Mucosa of rectum (tissue), 2 donors: ENCODE data around the gene PIGB.

Experiments
- H3K27ac ChIP-seq, 2 donors: one replicate each; pipeline ENCODE4 v1.7.0; 2013; ENCODE audit warnings: inconsistent platforms in 2 of 2, low read depth in 2 of 2, low read length in 2 of 2
- H3K27me3 ChIP-seq, 2 donors: one replicate each; pipeline ENCODE4 v1.7.0; 2013; ENCODE audit warnings: low read length in 2 of 2; ENCODE audit not compliant: control insufficient read depth in 2 of 2, insufficient read depth in 2 of 2
- H3K36me3 ChIP-seq, 2 donors: one replicate each; pipeline ENCODE4 v1.7.0; 2013; ENCODE audit warnings: low read length in 2 of 2; ENCODE audit not compliant: control insufficient read depth in 2 of 2, insufficient read depth in 2 of 2
- H3K4me1 ChIP-seq, 2 donors: one replicate each; pipeline ENCODE4 v1.7.0; 2013; ENCODE audit warnings: low read length in 2 of 2, mild to moderate bottlenecking in 1 of 2; ENCODE audit not compliant: control insufficient read depth in 2 of 2, insufficient read depth in 2 of 2
- H3K4me3 ChIP-seq, 2 donors: one replicate each; pipeline ENCODE4 v1.7.0; 2013; ENCODE audit warnings: low read length in 2 of 2
- H3K9ac ChIP-seq, 2 donors: one replicate each; pipeline ENCODE4 v1.7.0; 2013; ENCODE audit warnings: low read length in 2 of 2, low read depth in 1 of 2, mild to moderate bottlenecking in 1 of 2
- H3K9me3 ChIP-seq, 2 donors: one replicate each; pipeline ENCODE4 v1.7.0; 2013; ENCODE audit warnings: low read length in 2 of 2; ENCODE audit not compliant: control insufficient read depth in 2 of 2
- donor health status: healthy.
- donor health status: Normal muscosa, but diverticular disease.

The PIGB gene

DNA sequence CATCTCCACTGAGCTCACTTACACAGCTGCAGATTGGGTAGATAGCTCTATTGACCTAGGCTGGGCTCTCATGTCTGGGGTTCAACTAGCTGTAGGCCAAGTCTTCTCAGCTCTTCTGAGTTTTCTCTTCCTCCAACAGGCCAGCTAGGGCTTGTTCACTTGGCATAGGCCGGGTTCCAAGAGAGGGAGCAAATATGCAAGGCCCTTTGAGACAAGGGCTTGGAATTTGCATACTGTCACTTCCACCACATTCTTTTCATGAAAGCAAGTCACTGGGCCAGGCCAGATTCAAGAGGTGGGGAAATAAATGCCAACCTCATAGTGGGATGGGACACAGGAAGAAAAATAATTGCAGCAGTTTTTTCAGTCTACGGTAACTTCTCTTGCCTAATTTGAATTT is 25.2 kb downstream of the PIGB start:
- Histone ChIP-seq H3K36me3 (peaks cover 3 to 10% of the 10 kb centered on the region in 2 donors), H3K4me1 (no peaks in the 10 kb centered on the region), H3K9me3 (no peaks in the 10 kb centered on the region), H3K27me3 (no peaks in the 10 kb centered on the region), H3K27ac (no peak overlapping the region), H3K9ac (no peak overlapping the region), H3K4me3 (no peak overlapping the region)

DNA sequence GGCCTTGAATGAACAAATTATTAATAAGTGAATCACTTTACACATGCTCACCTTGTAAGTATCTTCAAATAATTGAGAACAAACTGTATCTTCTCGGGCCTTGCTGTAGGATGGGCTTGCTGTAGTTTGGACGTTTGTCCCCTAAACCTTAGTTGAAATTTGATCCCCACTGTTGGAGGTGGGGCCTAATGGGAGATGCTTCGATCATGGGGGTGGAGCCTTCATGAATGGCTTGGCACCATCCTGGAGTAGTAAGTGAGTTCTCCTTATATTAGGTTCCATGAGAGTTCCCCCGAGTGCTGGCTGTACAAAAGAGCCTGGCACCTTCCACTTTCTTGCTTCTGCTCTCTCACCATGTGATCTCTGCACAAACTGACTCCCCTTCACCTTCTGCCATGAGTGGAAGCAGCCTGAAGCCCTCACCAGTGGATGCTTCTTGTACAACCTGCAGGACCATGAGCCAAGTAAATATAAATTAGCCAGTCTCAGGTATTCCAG is 29.3 kb downstream of the PIGB start:
- H3K9ac ChIP-seq: no peak overlapping the region
- H3K36me3 ChIP-seq: peaks cover 2 to 5% of the 10 kb centered on the region in 2 donors

DNA sequence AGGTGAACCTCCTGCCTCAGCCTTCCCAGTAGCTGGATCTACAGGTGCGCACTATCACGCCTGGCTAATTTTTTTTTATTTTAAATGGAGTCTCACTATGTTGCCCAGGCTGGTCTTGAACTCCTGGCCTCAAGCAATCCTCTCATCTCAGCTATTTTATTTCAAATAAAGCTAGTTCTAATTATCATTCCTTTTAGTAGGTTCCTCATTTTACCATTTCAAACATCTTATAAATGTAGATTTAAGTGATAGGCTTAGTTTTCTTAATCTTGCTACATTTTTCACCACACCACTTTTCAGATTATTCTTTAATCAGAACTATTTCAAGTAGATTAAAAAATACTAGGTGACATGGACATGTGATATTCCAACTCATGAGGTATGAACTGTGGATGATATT is 30.3 kb downstream of the PIGB start:
- Histone ChIP-seq H3K27me3 (no peaks in the 10 kb centered on the region), H3K9ac (no peak overlapping the region), H3K4me1 (no peaks in the 10 kb centered on the region), H3K27ac (no peak overlapping the region), H3K4me3 (no peak overlapping the region), H3K9me3 (no peaks in the 10 kb centered on the region), H3K36me3 (peaks cover 0 to 5% of the 10 kb centered on the region in 2 donors)

More for the DNA sequence above, 29.3 kb downstream of the PIGB start:
- no peaks in the 10 kb centered on the region for H3K4me1 ChIP-seq
- no peaks in the 10 kb centered on the region for H3K9me3 ChIP-seq
- H3K27me3 ChIP-seq: no peaks in the 10 kb centered on the region
- H3K27ac ChIP-seq: no peak overlapping the region
- no peak overlapping the region for H3K4me3 ChIP-seq

DNA sequence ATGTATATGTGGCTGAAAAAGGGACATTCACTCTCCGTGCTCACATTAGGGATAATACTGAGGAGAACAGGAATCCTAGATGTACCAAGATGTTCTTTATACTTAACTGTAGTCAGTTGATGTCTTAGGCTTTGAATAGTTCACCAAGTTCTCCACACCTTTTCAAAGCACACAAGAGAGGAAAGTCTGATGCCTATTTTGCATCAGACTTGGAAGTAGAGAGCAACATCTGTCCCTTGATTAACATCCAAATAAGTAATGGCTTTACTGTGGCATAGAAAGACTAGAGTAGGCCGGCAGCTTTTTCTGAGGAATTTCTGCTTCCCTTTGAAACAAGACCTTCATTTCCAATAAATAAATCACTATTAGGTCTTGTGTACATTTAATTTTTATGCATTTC is 34.0 kb downstream of the PIGB start:
- Histone ChIP-seq H3K36me3 (peaks cover 7 to 9% of the 10 kb centered on the region in 2 donors), H3K27ac (no peak overlapping the region), H3K9me3 (no peaks in the 10 kb centered on the region), H3K27me3 (no peaks in the 10 kb centered on the region), H3K9ac (no peak overlapping the region), H3K4me1 (no peaks in the 10 kb centered on the region), H3K4me3 (no peak overlapping the region)

DNA sequence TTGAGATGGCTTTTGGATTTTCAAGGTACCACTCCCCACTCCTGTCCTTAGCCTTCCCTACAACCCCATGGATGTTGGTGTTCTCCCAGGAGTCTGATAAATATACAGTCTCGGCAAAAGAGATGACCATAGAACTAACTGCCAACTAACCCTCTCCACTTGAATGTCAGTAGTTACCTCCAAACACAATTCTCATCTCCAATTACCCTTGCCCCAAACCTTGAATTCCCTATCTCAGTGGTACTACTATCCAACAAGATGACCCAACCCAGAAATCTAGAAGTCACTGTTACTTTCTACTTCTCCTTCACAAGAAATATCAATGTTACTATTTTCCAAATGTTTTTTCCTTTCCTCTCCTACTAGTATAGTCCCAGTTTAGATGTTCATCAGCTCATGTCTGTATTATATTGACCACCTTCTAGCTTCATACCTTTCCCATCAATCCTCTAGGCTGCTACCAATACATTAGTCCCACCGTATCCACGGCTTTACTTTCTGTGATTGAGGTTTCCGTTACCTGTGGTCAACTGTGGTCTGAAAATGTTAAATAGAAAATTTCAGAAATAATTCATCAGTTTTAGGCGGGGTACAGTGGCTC is 38.1 kb downstream of the PIGB start:
- Histone ChIP-seq H3K36me3 (peaks cover 9 to 16% of the 10 kb centered on the region in 2 donors), H3K9ac (no peak overlapping the region), H3K27me3 (no peaks in the 10 kb centered on the region), H3K4me1 (no peaks in the 10 kb centered on the region), H3K27ac (no peak overlapping the region), H3K4me3 (no peak overlapping the region), H3K9me3 (no peaks in the 10 kb centered on the region)

DNA sequence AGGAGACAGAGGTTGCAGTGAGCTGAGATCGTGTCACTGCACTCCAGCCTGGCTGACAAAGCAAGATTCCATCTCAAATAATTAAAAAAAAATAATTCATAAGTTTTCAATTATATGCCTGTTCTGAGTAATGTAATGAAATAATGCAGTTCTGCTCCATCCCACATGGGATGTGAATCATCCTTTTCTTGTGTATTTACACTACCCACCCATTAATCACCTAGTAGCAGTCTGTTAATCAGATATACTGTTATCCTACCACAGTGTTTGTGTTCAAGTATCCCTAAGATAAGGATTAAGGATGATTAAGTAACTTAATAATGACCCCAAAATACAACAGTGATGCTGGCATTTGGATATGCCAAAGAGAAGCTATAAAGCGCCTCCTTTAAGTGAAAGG is 38.8 kb downstream of the PIGB start:
- H3K36me3 ChIP-seq: peaks cover 9 to 16% of the 10 kb centered on the region in 2 donors
- H3K4me1 ChIP-seq: no peaks in the 10 kb centered on the region
- H3K4me3 ChIP-seq: no peak overlapping the region
- no peaks in the 10 kb centered on the region for H3K27me3 ChIP-seq
- H3K9ac ChIP-seq: no peak overlapping the region
- no peak overlapping the region for H3K27ac ChIP-seq
- H3K9me3 ChIP-seq: no peaks in the 10 kb centered on the region

DNA sequence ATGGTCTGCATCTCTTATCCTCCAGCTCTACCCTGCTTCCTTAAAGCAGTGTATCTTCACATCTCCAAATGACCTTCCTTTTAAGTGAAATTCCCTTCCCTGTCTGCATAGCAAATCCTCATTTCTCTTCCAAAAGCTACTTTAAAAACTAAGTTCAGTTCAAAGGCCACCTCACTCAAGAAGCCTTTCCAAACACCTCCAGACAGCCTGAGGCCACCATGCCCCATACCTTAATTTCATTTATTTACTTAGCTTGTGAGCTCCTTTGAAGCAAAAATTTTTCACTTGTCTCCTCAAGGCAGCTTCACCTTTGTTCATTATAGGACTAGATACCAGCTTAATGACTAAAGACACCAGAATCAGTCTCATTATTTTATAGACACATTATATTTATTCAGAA is 39.4 kb downstream of the PIGB start:
- H3K4me3 ChIP-seq: no peak overlapping the region
- H3K4me1 ChIP-seq: no peaks in the 10 kb centered on the region
- peaks cover 9 to 16% of the 10 kb centered on the region in 2 donors for H3K36me3 ChIP-seq
- H3K9me3 ChIP-seq: no peaks in the 10 kb centered on the region
- no peaks in the 10 kb centered on the region for H3K27me3 ChIP-seq
- no peak overlapping the region for H3K27ac ChIP-seq
- H3K9ac ChIP-seq: no peak overlapping the region

DNA sequence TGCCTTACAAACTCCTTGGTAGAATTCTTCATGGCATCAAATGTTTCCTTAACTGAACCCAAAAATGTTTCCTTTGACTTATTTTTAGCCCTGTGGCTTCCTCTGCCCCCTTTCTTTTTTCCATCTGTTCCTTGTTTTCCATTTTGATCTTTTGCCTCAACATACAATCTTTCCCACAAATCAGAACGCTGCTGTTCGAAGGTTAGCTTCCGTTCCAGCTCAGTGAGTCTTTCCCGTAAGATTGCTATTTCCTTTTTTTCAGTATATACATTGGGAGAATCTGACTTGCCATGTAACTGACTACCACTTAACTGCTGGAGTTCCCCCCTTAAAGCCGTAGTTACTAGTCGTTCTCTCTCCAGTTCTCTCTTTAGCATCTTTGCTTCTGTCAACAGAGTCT is 41.2 kb downstream of the PIGB start:
- Histone ChIP-seq H3K9me3 (no peaks in the 10 kb centered on the region), H3K4me3 (no peak overlapping the region), H3K27me3 (no peaks in the 10 kb centered on the region), H3K9ac (no peak overlapping the region), H3K36me3 (peaks cover 12 to 16% of the 10 kb centered on the region in 2 donors), H3K27ac (no peak overlapping the region), H3K4me1 (no peaks in the 10 kb centered on the region)

DNA sequence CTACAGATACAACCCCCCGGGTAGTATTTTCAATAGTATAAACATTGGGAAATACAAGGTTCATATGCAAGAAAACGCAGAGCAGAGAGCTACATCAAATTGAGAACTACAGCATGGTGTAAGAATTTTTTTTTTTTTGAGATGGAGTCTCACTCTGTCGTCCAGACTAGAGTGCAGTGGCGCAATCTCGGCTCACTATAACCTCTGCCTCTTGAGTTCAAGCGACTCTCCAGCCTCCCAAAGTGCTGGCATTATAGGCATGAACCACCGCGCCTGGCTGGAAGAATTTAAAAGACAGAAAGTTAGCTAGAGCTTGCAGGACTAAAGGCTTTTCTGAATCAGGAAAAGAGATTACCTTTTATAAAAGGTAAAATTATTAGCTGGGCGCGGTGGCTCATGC is 42.0 kb downstream of the PIGB start:
- H3K9me3 ChIP-seq: no peaks in the 10 kb centered on the region
- no peak overlapping the region for H3K9ac ChIP-seq
- no peaks in the 10 kb centered on the region for H3K4me1 ChIP-seq
- peaks cover 7 to 16% of the 10 kb centered on the region in 2 donors for H3K36me3 ChIP-seq
- no peak overlapping the region for H3K27ac ChIP-seq
- no peak overlapping the region for H3K4me3 ChIP-seq
- no peaks in the 10 kb centered on the region for H3K27me3 ChIP-seq

DNA sequence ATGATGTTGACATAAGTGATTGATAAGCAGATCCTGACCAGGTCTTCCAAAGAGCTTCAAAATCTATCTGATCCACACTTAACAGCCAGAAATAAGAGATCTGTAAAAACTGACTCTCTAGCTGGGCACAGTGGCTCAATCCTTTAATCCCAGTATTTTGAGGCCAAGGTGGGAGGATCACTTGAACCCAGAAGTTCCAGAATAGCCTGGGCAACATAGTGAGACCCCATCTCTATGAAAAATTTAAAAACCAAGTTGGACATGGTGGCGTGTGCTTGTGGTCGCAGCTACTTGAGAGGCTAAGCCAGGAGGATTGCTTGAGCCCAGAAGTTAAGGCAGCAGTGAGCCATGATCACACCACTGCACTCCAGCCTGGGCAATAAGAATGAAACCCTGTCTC is 43.6 kb downstream of the PIGB start:
- no peak overlapping the region for H3K4me3 ChIP-seq
- no peak overlapping the region for H3K27ac ChIP-seq
- peaks cover 7% of the 10 kb centered on the region in 2 donors for H3K36me3 ChIP-seq
- no peaks in the 10 kb centered on the region for H3K4me1 ChIP-seq
- no peak overlapping the region for H3K9ac ChIP-seq
- H3K27me3 ChIP-seq: no peaks in the 10 kb centered on the region
- H3K9me3 ChIP-seq: no peaks in the 10 kb centered on the region
